HepG2 (cell line): ENCODE data around the gene SETD7. TPM values are rescaled to one million over a fixed set of nuclear protein-coding genes. Genes with fewer than 3 reads are reported as not detected.

Source experiments
- CBX2 ChIP-seq, 2 experiments: fragments of 200-600 bp in 1 of 2; sonication (generic); formaldehyde crosslinking in 1 of 2; IDR thresholded peaks; 2 replicates each; pipeline versions ENCODE4 v1.7.0 to v1.8.1; 2018 to 2022; ENCODE audit warnings: low read depth in 2 of 2, low read length in 1 of 2, mild to moderate bottlenecking in 1 of 2, missing genetic modification reagents in 1 of 2
- KAT8 ChIP-seq: IDR thresholded peaks from 2 replicates; pipeline ENCODE4 v1.6.1; 2016; ENCODE audit warnings: missing genetic modification reagents, missing compliant biosample characterization
- MTF2 ChIP-seq: sonication (generic); formaldehyde crosslinking; IDR thresholded peaks from 2 replicates; pipeline ENCODE4 v1.5.0; 2020; ENCODE audit warnings: missing genetic modification reagents, borderline replicate concordance
- NFE2L2 ChIP-seq: fragments of 150-350 bp; IDR thresholded peaks from 2 replicates; pipeline ENCODE4 v1.6.1; 2014; ENCODE audit warnings: low read length
- TCF7 ChIP-seq: sonication (generic); IDR thresholded peaks from 2 replicates; pipeline ENCODE4 v1.6.1; 2016; ENCODE audit warnings: antibody characterized with exemption, low read depth
- ZNF264 ChIP-seq: sonication (generic); formaldehyde crosslinking; IDR thresholded peaks from 2 replicates; pipeline ENCODE4 v1.4.0; 2020; ENCODE audit warnings: missing genetic modification reagents
- ZNF33B ChIP-seq: sonication (generic); formaldehyde crosslinking; IDR thresholded peaks from 2 replicates; pipeline ENCODE4 v1.5.1; 2020; ENCODE audit warnings: mild to moderate bottlenecking, missing genetic modification reagents
- ZNF432 ChIP-seq: sonication (generic); formaldehyde crosslinking; IDR thresholded peaks from 2 replicates; pipeline ENCODE4 v1.5.0; 2020; ENCODE audit warnings: missing genetic modification reagents, mild to moderate bottlenecking, borderline replicate concordance
- ZNF441 ChIP-seq: sonication (generic); formaldehyde crosslinking; IDR thresholded peaks from 2 replicates; pipeline ENCODE4 v1.7.0; 2021; ENCODE audit warnings: missing genetic modification reagents, borderline replicate concordance
- polyA plus RNA-seq, 8 experiments: library from polyadenylated mRNA; depleted of rRNA in 3 of 8; stranded (reverse) in 7 of 8; unstranded in 1 of 8; fragments of >200 nt; fragmentation: Illumina TruSeq in 4 of 8; extraction: Trizol in 4 of 8; gene quantifications; 2 replicates each; pipeline versions ENCODE4 v1.2.1 to v1.2.3, GENCODE V29; 2011 to 2016; ENCODE audit warnings: low read depth in 4 of 8, missing spikeins in 1 of 8, mixed read lengths in 1 of 8; ENCODE audit not compliant: insufficient read depth in 1 of 8
- total RNA-seq, 5 experiments: library from RNA; depleted of rRNA; stranded (reverse); fragments of >200 nt; fragmentation: Illumina TruSeq; extraction: Trizol; gene quantifications; 2 replicates each; pipeline ENCODE4 v1.2.3, GENCODE V29; 2016; ENCODE audit warnings: low read depth in 1 of 5
- TF ChIP-seq, protein P1 (sequence below): fragments of 450-650 bp; IDR thresholded peaks from 2 replicates; pipeline ENCODE4 v1.6.1; 2017; ENCODE audit warnings: mild to moderate bottlenecking
- TF ChIP-seq, protein P2 (sequence below): conservative IDR thresholded peaks from 2 replicates; pipeline ENCODE4 v1.6.1; 2018; ENCODE audit warnings: missing genetic modification reagents
- TF ChIP-seq, protein P3 (sequence below): sonication (generic); formaldehyde crosslinking; IDR thresholded peaks from 2 replicates; pipeline ENCODE4 v1.4.0; 2020; ENCODE audit warnings: mild to moderate bottlenecking, missing genetic modification reagents
- TF ChIP-seq, protein P4 (sequence below): sonication (generic); formaldehyde crosslinking; IDR thresholded peaks from 2 replicates; pipeline ENCODE4 v1.5.1; 2020; ENCODE audit warnings: mild to moderate bottlenecking, missing genetic modification reagents, moderate library complexity
- TF ChIP-seq, protein P5 (sequence below): sonication (generic); formaldehyde crosslinking; IDR thresholded peaks from 2 replicates; pipeline ENCODE4 v1.5.0; 2020; ENCODE audit warnings: mild to moderate bottlenecking, missing genetic modification reagents

SETD7 gene
- total and polyA plus RNA-seq, 2 of the 13 experiments (the other 11 are each of a cell fraction or from before 2014, with no cell fraction given): 0.08 to 0.22 TPM

DNA sequence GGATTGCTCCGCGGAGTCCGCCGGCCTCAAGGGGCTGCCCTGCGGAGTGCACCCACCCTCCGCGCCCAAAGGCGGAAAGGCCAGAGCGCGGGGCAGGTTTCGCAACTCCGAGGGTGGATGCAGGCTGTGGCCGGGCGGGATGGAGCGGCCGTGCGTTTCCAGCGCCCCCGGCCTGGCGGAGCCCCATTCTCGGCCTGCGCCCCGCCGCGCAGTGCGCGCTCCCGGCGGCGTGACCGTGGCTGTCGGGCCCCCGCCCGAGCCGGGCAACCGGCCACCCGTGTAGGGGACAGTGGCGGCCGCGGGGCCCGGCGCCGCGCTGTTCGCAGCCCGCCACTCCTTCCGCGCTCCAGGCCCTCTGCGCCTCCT lies 331 bp downstream of the SETD7 start (continued):
- TF ChIP-seq, protein P1, sequence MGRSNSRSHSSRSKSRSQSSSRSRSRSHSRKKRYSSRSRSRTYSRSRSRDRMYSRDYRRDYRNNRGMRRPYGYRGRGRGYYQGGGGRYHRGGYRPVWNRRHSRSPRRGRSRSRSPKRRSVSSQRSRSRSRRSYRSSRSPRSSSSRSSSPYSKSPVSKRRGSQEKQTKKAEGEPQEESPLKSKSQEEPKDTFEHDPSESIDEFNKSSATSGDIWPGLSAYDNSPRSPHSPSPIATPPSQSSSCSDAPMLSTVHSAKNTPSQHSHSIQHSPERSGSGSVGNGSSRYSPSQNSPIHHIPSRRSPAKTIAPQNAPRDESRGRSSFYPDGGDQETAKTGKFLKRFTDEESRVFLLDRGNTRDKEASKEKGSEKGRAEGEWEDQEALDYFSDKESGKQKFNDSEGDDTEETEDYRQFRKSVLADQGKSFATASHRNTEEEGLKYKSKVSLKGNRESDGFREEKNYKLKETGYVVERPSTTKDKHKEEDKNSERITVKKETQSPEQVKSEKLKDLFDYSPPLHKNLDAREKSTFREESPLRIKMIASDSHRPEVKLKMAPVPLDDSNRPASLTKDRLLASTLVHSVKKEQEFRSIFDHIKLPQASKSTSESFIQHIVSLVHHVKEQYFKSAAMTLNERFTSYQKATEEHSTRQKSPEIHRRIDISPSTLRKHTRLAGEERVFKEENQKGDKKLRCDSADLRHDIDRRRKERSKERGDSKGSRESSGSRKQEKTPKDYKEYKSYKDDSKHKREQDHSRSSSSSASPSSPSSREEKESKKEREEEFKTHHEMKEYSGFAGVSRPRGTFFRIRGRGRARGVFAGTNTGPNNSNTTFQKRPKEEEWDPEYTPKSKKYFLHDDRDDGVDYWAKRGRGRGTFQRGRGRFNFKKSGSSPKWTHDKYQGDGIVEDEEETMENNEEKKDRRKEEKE: no peak
- TF ChIP-seq, protein P2, sequence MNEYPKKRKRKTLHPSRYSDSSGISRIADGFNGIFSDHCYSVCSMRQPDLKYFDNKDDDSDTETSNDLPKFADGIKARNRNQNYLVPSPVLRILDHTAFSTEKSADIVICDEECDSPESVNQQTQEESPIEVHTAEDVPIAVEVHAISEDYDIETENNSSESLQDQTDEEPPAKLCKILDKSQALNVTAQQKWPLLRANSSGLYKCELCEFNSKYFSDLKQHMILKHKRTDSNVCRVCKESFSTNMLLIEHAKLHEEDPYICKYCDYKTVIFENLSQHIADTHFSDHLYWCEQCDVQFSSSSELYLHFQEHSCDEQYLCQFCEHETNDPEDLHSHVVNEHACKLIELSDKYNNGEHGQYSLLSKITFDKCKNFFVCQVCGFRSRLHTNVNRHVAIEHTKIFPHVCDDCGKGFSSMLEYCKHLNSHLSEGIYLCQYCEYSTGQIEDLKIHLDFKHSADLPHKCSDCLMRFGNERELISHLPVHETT (CRISPR knock-in tag): no peak
- TF ChIP-seq CBX2 (IDR thresholded peaks at IDR 0.05; ENCODE audit: low read depth, low read length) (no peak), CBX2 (CRISPR knock-in tag; IDR thresholded peaks at IDR 0.05; ENCODE audit: low read depth) (no peak), MTF2 (CRISPR knock-in tag) (no peak), TCF7 (no peak), KAT8 (no peak), ZNF441 (CRISPR knock-in tag) (0 out of 2 replicates have a peak, but pooled peaks have one; percentile 11), ZNF432 (CRISPR knock-in tag) (no peak), NFE2L2 (no peak), ZNF264 (CRISPR knock-in tag) (no peak), ZNF33B (CRISPR knock-in tag) (no peak)
- TF ChIP-seq, protein P3, sequence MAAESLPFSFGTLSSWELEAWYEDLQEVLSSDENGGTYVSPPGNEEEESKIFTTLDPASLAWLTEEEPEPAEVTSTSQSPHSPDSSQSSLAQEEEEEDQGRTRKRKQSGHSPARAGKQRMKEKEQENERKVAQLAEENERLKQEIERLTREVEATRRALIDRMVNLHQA: no peak
- TF ChIP-seq, protein P4, sequence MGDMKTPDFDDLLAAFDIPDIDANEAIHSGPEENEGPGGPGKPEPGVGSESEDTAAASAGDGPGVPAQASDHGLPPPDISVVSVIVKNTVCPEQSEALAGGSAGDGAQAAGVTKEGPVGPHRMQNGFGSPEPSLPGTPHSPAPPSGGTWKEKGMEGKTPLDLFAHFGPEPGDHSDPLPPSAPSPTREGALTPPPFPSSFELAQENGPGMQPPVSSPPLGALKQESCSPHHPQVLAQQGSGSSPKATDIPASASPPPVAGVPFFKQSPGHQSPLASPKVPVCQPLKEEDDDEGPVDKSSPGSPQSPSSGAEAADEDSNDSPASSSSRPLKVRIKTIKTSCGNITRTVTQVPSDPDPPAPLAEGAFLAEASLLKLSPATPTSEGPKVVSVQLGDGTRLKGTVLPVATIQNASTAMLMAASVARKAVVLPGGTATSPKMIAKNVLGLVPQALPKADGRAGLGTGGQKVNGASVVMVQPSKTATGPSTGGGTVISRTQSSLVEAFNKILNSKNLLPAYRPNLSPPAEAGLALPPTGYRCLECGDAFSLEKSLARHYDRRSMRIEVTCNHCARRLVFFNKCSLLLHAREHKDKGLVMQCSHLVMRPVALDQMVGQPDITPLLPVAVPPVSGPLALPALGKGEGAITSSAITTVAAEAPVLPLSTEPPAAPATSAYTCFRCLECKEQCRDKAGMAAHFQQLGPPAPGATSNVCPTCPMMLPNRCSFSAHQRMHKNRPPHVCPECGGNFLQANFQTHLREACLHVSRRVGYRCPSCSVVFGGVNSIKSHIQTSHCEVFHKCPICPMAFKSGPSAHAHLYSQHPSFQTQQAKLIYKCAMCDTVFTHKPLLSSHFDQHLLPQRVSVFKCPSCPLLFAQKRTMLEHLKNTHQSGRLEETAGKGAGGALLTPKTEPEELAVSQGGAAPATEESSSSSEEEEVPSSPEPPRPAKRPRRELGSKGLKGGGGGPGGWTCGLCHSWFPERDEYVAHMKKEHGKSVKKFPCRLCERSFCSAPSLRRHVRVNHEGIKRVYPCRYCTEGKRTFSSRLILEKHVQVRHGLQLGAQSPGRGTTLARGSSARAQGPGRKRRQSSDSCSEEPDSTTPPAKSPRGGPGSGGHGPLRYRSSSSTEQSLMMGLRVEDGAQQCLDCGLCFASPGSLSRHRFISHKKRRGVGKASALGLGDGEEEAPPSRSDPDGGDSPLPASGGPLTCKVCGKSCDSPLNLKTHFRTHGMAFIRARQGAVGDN (CRISPR knock-in tag): peak; percentile 48; the same call in 1 of the 2 replicates
- TF ChIP-seq, protein P5, sequence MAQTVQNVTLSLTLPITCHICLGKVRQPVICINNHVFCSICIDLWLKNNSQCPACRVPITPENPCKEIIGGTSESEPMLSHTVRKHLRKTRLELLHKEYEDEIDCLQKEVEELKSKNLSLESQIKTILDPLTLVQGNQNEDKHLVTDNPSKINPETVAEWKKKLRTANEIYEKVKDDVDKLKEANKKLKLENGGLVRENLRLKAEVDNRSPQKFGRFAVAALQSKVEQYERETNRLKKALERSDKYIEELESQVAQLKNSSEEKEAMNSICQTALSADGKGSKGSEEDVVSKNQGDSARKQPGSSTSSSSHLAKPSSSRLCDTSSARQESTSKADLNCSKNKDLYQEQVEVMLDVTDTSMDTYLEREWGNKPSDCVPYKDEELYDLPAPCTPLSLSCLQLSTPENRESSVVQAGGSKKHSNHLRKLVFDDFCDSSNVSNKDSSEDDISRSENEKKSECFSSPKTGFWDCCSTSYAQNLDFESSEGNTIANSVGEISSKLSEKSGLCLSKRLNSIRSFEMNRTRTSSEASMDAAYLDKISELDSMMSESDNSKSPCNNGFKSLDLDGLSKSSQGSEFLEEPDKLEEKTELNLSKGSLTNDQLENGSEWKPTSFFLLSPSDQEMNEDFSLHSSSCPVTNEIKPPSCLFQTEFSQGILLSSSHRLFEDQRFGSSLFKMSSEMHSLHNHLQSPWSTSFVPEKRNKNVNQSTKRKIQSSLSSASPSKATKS (CRISPR knock-in tag): no peak
